HG03457 (cell line): Measurements from ENCODE around the gene STAM.

Source experiments
- ATAC-seq: cut with Tn5 transposase; IDR thresholded peaks from one replicate; pipeline ENCODE4 v1.9.1; 2021; ENCODE audit warnings: moderate number of reproducible peaks; ENCODE audit not compliant: unreplicated experiment

The STAM gene

GRCh38 chr10:17673471-17674061 lies 29.6 kb downstream of the STAM start:
- ATAC-seq = no peak

GRCh38 chr10:17674566-17674965 lies 30.6 kb downstream of the STAM start:
- no peak for ATAC-seq

GRCh38 chr10:17675638-17676037 lies 31.7 kb downstream of the STAM start:
- no peak for ATAC-seq

- no peak for ATAC-seq
Observed at GRCh38 chr10:17676919-17677318, 33.0 kb downstream of the STAM start.

GRCh38 chr10:17682236-17682946 lies 38.4 kb downstream of the STAM start:
- no peak for ATAC-seq

- no peak for ATAC-seq
Observed at GRCh38 chr10:17683541-17683940, 39.6 kb downstream of the STAM start.

- ATAC-seq = peak; percentile 42
Observed at GRCh38 chr10:17684537-17684936, 40.6 kb downstream of the STAM start.

- peak; percentile 49 for ATAC-seq
Observed at GRCh38 chr10:17685233-17685840, 41.4 kb downstream of the STAM start.

- ATAC-seq = no peak
Observed at GRCh38 chr10:17687117-17687831, 43.3 kb downstream of the STAM start.

GRCh38 chr10:17689137-17689536 lies 45.2 kb downstream of the STAM start:
- no peak for ATAC-seq

GRCh38 chr10:17693009-17693408 lies 49.1 kb downstream of the STAM start:
- no peak for ATAC-seq

- no peak for ATAC-seq
Observed at GRCh38 chr10:17698696-17699095, 54.7 kb downstream of the STAM start.

GRCh38 chr10:17701301-17701700 lies 57.4 kb downstream of the STAM start:
- ATAC-seq = no peak

- ATAC-seq = no peak
Observed at GRCh38 chr10:17703706-17704105, 59.8 kb downstream of the STAM start.

GRCh38 chr10:17708821-17709220 lies 64.9 kb downstream of the STAM start:
- ATAC-seq = no peak

- no peak for ATAC-seq
Observed at GRCh38 chr10:17709492-17709891, 65.5 kb downstream of the STAM start.

- no peak for ATAC-seq
Observed at GRCh38 chr10:17710181-17710580, 66.2 kb downstream of the STAM start.

GRCh38 chr10:17712053-17712452 lies 68.1 kb downstream of the STAM start:
- ATAC-seq = no peak

GRCh38 chr10:17712717-17713471 lies 68.9 kb downstream of the STAM start:
- no peak for ATAC-seq

GRCh38 chr10:17713758-17714157 lies 69.8 kb downstream of the STAM start:
- no peak for ATAC-seq

GRCh38 chr10:17716161-17716560 lies 72.2 kb downstream of the STAM start:
- no peak for ATAC-seq
